OCI-LY1 (cell line): ENCODE measurements around the gene TMEM150C.

Experiments used
- H2AFZ ChIP-seq: fragments of 200-600 bp; sonication (generic), shearing (Covaris generic); 2 replicates; pipeline ENCODE4 v1.6.0; 2014; ENCODE audit warnings: antibody characterized with exemption, mild to moderate bottlenecking, low read length
- H3F3A ChIP-seq: fragments of 200-600 bp; sonication (generic), shearing (Covaris generic); 2 replicates; pipeline ENCODE4 v1.6.0; 2014; ENCODE audit warnings: mild to moderate bottlenecking, antibody characterized with exemption, low read length, moderate library complexity; ENCODE audit not compliant: insufficient read depth
- H3K27ac ChIP-seq: fragments of 200-600 bp; sonication (generic); 2 replicates; pipeline ENCODE4 v1.5.1; 2014; ENCODE audit warnings: low read length, mixed run types, mild to moderate bottlenecking, low read depth; ENCODE audit not compliant: poor library complexity, severe bottlenecking
- H3K27me3 ChIP-seq: fragments of 200-600 bp; sonication (generic); 2 replicates; pipeline ENCODE4 v1.6.0; 2014; ENCODE audit warnings: antibody characterized with exemption, mild to moderate bottlenecking, low read length, moderate library complexity; ENCODE audit not compliant: insufficient read depth
- H3K36me3 ChIP-seq: fragments of 200-600 bp; sonication (generic); 2 replicates; pipeline ENCODE4 v1.6.1; 2014; ENCODE audit warnings: mild to moderate bottlenecking, antibody characterized with exemption, low read length, moderate library complexity, mixed read lengths; ENCODE audit not compliant: insufficient read depth
- H3K4me1 ChIP-seq: fragments of 200-600 bp; sonication (generic); 2 replicates; pipeline ENCODE4 v1.5.1; 2014; ENCODE audit warnings: mild to moderate bottlenecking, low read length, moderate library complexity; ENCODE audit not compliant: insufficient read depth, severe bottlenecking
- H3K4me2 ChIP-seq: fragments of 200-600 bp; sonication (generic), shearing (Covaris generic); 2 replicates; pipeline ENCODE4 v1.6.1; 2014; ENCODE audit warnings: low read length
- H3K4me3 ChIP-seq: fragments of 200-600 bp; sonication (generic); 2 replicates; pipeline ENCODE4 v1.5.1; 2014; ENCODE audit warnings: low read length, low read depth, mild to moderate bottlenecking, mixed read lengths; ENCODE audit not compliant: poor library complexity, severe bottlenecking
- H3K79me2 ChIP-seq: fragments of 200-600 bp; shearing (Covaris generic); 2 replicates; pipeline ENCODE4 v1.6.1; 2016; ENCODE audit warnings: mixed run types, low read length, mixed read lengths; ENCODE audit not compliant: insufficient read depth
- H3K9ac ChIP-seq: fragments of 200-600 bp; sonication (generic), shearing (Covaris generic); 2 replicates; pipeline ENCODE4 v1.6.1; 2014; ENCODE audit warnings: mild to moderate bottlenecking, low read length, mixed read lengths
- H3K9me2 ChIP-seq: fragments of 200-600 bp; sonication (generic), shearing (Covaris generic); 2 replicates; pipeline ENCODE4 v1.6.1; 2014; ENCODE audit warnings: low read depth, mild to moderate bottlenecking, low read length, mixed read lengths
- H3K9me3 ChIP-seq: fragments of 200-600 bp; shearing (Covaris generic); 2 replicates; pipeline ENCODE4 v1.6.1; 2014; ENCODE audit warnings: low read length, mixed read lengths
- H4K20me1 ChIP-seq: fragments of 200-600 bp; sonication (generic), shearing (Covaris generic); 2 replicates; pipeline ENCODE4 v1.6.0; 2016; ENCODE audit warnings: mild to moderate bottlenecking, low read length; ENCODE audit not compliant: insufficient read depth
- EZH2 ChIP-seq: fragments of 200-600 bp; sonication (generic), shearing (Covaris generic); IDR thresholded peaks from 2 replicates; pipeline ENCODE4 v1.8.0; 2017; ENCODE audit warnings: borderline replicate concordance, mixed run types, mild to moderate bottlenecking, antibody characterized with exemption, low read length, moderate library complexity, mixed read lengths
- TF ChIP-seq, protein P1 (sequence below): fragments of 200-600 bp; sonication (generic), shearing (Covaris generic); IDR thresholded peaks from 2 replicates; pipeline ENCODE4 v1.5.1; 2017; ENCODE audit warnings: mild to moderate bottlenecking, antibody characterized with exemption, low read length, moderate library complexity, mixed read lengths

TMEM150C gene

DNA sequence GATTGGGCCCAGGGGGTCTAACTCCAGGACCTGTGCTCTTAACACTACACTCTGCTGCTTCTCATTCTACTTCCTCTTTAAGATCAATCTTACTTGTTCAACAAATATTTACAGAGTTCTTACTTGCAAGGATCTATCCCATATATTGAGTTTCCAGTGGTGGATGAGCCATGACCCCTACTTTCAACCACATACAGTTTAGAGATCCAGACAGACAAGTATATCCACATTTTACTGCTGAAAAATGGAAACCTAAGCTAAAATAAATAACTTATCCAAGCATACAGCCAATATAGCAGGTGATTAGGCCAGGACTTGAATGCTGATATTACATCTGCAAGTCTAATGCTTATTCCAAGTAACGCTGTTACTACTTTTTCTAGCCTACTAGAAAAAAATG, 18.7 kb downstream of the TMEM150C start:
- Histone ChIP-seq H3K4me3 (no peak overlapping the region), H3K27ac (no peak overlapping the region), H3K9me3 (no peaks in the 10 kb centered on the region), H3K9ac (no peak overlapping the region), H3K79me2 (no peaks in the 10 kb centered on the region), H3K4me2 (no peak overlapping the region), H3F3A (no peaks in the 10 kb centered on the region), H3K27me3 (no peaks in the 10 kb centered on the region), H3K4me1 (no peaks in the 10 kb centered on the region), H3K36me3 (no peaks in the 10 kb centered on the region), H2AFZ (no peak overlapping the region), H3K9me2 (no peaks in the 10 kb centered on the region), H4K20me1 (no peaks in the 10 kb centered on the region)
- TF ChIP-seq, protein P1, sequence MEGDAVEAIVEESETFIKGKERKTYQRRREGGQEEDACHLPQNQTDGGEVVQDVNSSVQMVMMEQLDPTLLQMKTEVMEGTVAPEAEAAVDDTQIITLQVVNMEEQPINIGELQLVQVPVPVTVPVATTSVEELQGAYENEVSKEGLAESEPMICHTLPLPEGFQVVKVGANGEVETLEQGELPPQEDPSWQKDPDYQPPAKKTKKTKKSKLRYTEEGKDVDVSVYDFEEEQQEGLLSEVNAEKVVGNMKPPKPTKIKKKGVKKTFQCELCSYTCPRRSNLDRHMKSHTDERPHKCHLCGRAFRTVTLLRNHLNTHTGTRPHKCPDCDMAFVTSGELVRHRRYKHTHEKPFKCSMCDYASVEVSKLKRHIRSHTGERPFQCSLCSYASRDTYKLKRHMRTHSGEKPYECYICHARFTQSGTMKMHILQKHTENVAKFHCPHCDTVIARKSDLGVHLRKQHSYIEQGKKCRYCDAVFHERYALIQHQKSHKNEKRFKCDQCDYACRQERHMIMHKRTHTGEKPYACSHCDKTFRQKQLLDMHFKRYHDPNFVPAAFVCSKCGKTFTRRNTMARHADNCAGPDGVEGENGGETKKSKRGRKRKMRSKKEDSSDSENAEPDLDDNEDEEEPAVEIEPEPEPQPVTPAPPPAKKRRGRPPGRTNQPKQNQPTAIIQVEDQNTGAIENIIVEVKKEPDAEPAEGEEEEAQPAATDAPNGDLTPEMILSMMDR: no peak
- no peak for TF ChIP-seq EZH2

DNA sequence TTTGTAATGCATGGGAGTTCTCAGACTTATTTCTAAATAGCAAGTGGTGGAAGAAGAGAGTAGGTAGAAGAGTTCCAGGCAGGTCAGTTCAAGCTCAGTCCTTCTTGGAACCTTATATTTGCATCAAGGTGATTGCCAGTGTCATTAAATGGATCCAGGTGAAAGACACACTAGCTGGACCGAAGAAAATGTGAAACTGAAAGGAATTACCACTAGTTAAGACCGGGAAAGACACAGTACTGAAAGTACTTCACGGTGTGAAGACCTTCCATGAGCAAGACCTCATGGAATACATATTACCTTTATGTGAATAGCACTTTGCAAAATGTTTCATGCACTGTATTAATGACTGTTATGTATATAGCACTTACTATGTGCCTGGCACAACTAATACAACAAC, 19.1 kb downstream of the TMEM150C start:
- no peak overlapping the region for H3K27ac ChIP-seq
- no peaks in the 10 kb centered on the region for H3K36me3 ChIP-seq
- H3K27me3 ChIP-seq: no peaks in the 10 kb centered on the region
- no peaks in the 10 kb centered on the region for H3K4me1 ChIP-seq
- H3K79me2 ChIP-seq: no peaks in the 10 kb centered on the region
- no peak overlapping the region for H3K4me3 ChIP-seq
- H3F3A ChIP-seq: no peaks in the 10 kb centered on the region
- H3K9me3 ChIP-seq: no peaks in the 10 kb centered on the region
- H3K4me2 ChIP-seq: no peak overlapping the region
- H3K9ac ChIP-seq: no peak overlapping the region
- no peaks in the 10 kb centered on the region for H4K20me1 ChIP-seq
- no peaks in the 10 kb centered on the region for H3K9me2 ChIP-seq
- TF ChIP-seq, protein P1: no peak
- no peak for TF ChIP-seq EZH2
- no peak overlapping the region for H2AFZ ChIP-seq

DNA sequence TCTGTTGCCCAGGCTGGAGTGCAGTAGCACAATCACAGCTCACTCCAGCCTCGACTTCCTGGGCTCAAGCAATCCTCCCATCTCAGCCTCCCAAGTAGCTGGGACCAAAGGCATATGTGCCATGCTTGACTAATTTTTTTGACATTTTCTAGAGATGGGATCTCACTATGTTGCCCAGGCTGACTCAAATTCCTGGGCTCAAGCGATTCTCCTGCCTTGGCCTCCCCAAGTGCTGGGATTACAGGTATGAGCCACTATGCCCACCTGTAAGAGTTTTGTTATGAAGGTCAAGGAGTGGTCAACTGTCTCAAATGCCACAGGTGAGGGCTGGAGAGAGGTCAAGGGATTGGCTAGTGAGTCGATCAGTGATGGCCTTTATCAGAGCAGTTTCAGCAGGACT, 32.5 kb downstream of the TMEM150C start:
- Histone ChIP-seq H3K9ac (no peak overlapping the region), H3K9me2 (no peaks in the 10 kb centered on the region), H3K27ac (no peak overlapping the region), H3F3A (no peaks in the 10 kb centered on the region), H4K20me1 (no peaks in the 10 kb centered on the region), H3K9me3 (no peaks in the 10 kb centered on the region), H3K4me2 (no peak overlapping the region), H3K36me3 (no peaks in the 10 kb centered on the region), H3K27me3 (no peaks in the 10 kb centered on the region), H3K79me2 (no peaks in the 10 kb centered on the region), H2AFZ (no peak overlapping the region), H3K4me3 (no peak overlapping the region), H3K4me1 (no peaks in the 10 kb centered on the region)
- TF ChIP-seq, protein P1: no peak
- no peak for TF ChIP-seq EZH2
